ENCODE results near the gene PIEZO2.

- TF ChIP-seq CTCF (IDR thresholded peaks at IDR 0.05) = no peak
- TF ChIP-seq POLR2AphosphoS5 (IDR thresholded peaks at IDR 0.05) = no peak
- no peak for TF ChIP-seq POLR2A (IDR thresholded peaks at IDR 0.05)
Measured at GRCh38 chr18:10953672-10954071, 195.7 kb downstream of the PIEZO2 start.

All from breast epithelium (tissue), 3 donors.